BJ (cell line): ENCODE results near the gene ASH1L. TPM values are rescaled to one million over a fixed set of nuclear protein-coding genes. Genes with fewer than 3 reads are reported as not detected.
A peak's percentile ranks its signal among the peaks of the same experiment; 100 is the strongest.
"Not testable (repeated sequence)": the region's sequence is repeated elsewhere in the genome, so short reads cannot be mapped to it uniquely, and the experiment has no call there.

Experiments used
- CTCF ChIA-PET: fragments of 350-600 bp; formaldehyde crosslinking; extraction: SDS; loops from one replicate; lab custom pipeline; 2021; ENCODE audit warnings: antibody characterized with exemption, inconsistent platforms; lab: Yijun Ruan, JAX
- POLR2A ChIA-PET: fragments of 300-600 bp; sonication (Branson Sonifier 250); formaldehyde crosslinking; extraction: SDS; loops from one replicate; lab custom pipeline; 2021; ENCODE audit warnings: antibody characterized with exemption; lab: Charles Lee
- DNase-seq: peaks from one replicate; pipeline ENCODE4 v3.0.0-alpha.2; 2011; ENCODE audit warnings: low read depth
- H3K27me3 ChIP-seq: 2 replicates; pipeline ENCODE4 v1.6.0; 2011; ENCODE audit warnings: low read length; ENCODE audit not compliant: control insufficient read depth, insufficient read depth
- H3K36me3 ChIP-seq: 2 replicates; pipeline ENCODE4 v1.5.1; 2011; ENCODE audit warnings: low read length; ENCODE audit not compliant: control insufficient read depth, insufficient read depth
- H3K4me3 ChIP-seq: 2 replicates; pipeline ENCODE4 v1.5.1; 2011; ENCODE audit warnings: low read depth, mild to moderate bottlenecking, control low read depth, low read length
- polyA plus RNA-seq: library from polyadenylated mRNA; depleted of rRNA; stranded (reverse); fragments of >200 nt; gene quantifications from 2 replicates; pipeline ENCODE4 v1.2.3, GENCODE V29; 2011
- TF ChIP-seq, protein P1 (sequence below): IDR thresholded peaks from 2 replicates; pipeline ENCODE4 v1.5.1; 2011; ENCODE audit warnings: low read depth, mild to moderate bottlenecking, control low read depth, inconsistent platforms, low read length, moderate library complexity; ENCODE audit not compliant: insufficient read depth

The ASH1L gene
- polyA plus RNA-seq, 1 experiment, result 20.9 TPM

GRCh38 chr1:155607708-155608107 is 45.1 kb upstream of the ASH1L start:
- Histone ChIP-seq H3K4me3 (no peak overlapping the region), H3K36me3 (no peaks in the 10 kb centered on the region; the same call in none of the 2 replicates), H3K27me3 (no peaks in the 10 kb centered on the region)
- TF ChIP-seq, protein P1, sequence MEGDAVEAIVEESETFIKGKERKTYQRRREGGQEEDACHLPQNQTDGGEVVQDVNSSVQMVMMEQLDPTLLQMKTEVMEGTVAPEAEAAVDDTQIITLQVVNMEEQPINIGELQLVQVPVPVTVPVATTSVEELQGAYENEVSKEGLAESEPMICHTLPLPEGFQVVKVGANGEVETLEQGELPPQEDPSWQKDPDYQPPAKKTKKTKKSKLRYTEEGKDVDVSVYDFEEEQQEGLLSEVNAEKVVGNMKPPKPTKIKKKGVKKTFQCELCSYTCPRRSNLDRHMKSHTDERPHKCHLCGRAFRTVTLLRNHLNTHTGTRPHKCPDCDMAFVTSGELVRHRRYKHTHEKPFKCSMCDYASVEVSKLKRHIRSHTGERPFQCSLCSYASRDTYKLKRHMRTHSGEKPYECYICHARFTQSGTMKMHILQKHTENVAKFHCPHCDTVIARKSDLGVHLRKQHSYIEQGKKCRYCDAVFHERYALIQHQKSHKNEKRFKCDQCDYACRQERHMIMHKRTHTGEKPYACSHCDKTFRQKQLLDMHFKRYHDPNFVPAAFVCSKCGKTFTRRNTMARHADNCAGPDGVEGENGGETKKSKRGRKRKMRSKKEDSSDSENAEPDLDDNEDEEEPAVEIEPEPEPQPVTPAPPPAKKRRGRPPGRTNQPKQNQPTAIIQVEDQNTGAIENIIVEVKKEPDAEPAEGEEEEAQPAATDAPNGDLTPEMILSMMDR, result no peak
- ChIA-PET POLR2A (interaction anchor here (0.6 kb wide), 1 partner anchor 364 kb away, joined by 3 read pairs; no protein-coding TSS in a partner anchor), CTCF (interaction anchor here (0.9 to 1.0 kb wide), 2 partner anchors 15 to 358 kb away, joined by 3 read pairs; no protein-coding TSS in a partner anchor)
- DNase-seq, result no peak

GRCh38 chr1:155599828-155600572 is 37.4 kb upstream of the ASH1L start:
- H3K36me3 ChIP-seq, DNase-seq, H3K27me3 ChIP-seq, H3K4me3 ChIP-seq, CTCF ChIA-PET, POLR2A ChIA-PET: not testable (repeated sequence)

GRCh38 chr1:155598842-155599331 is 36.3 kb upstream of the ASH1L start:
- TF ChIP-seq, protein P1, result peak; percentile 32
- H3K4me3 ChIP-seq, result peak overlapping the region; percentile 1; the same call in 1 of the 2 replicates
- no peaks in the 10 kb centered on the region for H3K36me3 ChIP-seq
- no peaks in the 10 kb centered on the region for H3K27me3 ChIP-seq
- ChIA-PET CTCF (interaction anchor here (0.5 to 4.7 kb wide), 5 partner anchors 48 to 431 kb away, joined by 3 to 39 read pairs (median 4); no protein-coding TSS in a partner anchor), POLR2A (no interaction called here)
- no peak for DNase-seq

GRCh38 chr1:155596864-155597263 is 34.3 kb upstream of the ASH1L start:
- no peaks in the 10 kb centered on the region for H3K27me3 ChIP-seq
- no peak for DNase-seq
- TF ChIP-seq, protein P1, result no peak
- H3K36me3 ChIP-seq, result no peaks in the 10 kb centered on the region
- POLR2A ChIA-PET, result no interaction called here
- H3K4me3 ChIP-seq, result no peak overlapping the region
- CTCF ChIA-PET, result interaction anchor here (0.7 to 4.7 kb wide), 4 partner anchors 51 to 511 kb away, joined by 3 to 39 read pairs (median 6); no protein-coding TSS in a partner anchor

DNA sequence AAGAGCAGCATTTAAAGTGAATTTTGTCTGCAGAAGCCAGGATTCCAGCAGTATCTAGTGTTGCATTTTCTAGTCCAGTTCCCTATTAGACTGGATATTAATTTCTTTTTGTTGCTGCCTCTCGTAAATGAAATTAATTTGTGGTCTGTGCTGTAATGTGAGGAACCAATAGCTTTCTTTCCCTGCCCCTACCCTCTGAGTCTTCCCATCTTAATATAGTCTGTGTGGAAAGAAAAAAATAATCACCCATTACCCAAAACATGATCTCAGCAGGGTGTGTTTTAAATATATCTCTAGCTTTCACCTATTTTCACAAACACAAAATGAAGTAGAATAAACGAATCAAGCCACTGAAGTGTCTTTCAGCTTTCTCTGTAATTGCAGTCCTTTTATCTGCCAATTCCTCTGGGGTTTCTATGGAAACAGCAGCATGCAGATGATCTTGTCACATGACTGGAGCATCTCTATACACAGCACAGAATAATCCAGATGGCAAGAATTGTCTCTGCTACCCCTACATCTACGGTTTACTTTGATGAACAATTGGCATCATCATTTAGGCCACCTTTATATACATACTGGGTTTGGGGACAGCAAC is 33.4 kb upstream of the ASH1L start:
- POLR2A ChIA-PET, H3K27me3 ChIP-seq, H3K36me3 ChIP-seq, H3K4me3 ChIP-seq, DNase-seq: not testable (repeated sequence)
- CTCF ChIA-PET, result interaction anchor here (0.6 to 4.7 kb wide), 3 partner anchors 10 to 346 kb away, joined by 3 to 39 read pairs (median 6); no protein-coding TSS in a partner anchor

DNA sequence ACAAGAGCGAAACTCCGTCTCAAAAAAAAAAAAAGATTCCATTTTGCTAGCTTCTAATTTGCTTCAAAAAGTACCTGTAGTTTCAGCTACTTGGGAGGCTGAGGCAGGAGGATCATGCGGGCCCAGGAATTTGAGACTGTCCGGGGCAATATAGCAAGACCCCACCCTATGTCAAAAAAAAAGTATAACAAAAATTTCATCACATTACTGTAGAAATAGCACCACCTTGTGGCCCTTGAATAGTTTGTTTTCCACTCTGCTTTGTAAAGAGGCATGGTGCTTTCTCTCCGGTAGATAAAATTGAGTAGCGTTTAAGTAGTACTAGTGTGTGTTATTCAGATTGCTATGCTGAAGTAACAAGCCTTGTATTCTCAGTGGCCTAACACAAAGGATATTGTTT is 29.2 kb upstream of the ASH1L start:
- ChIA-PET POLR2A (no interaction called here), CTCF (interaction anchor here (0.6 to 4.1 kb wide), 8 partner anchors 21 to 863 kb away, joined by 3 to 33 read pairs (median 4); no protein-coding TSS in a partner anchor)
- no peaks in the 10 kb centered on the region for H3K27me3 ChIP-seq
- no peak for DNase-seq
- no peak overlapping the region for H3K4me3 ChIP-seq
- no peaks in the 10 kb centered on the region for H3K36me3 ChIP-seq
- TF ChIP-seq, protein P1, result peak; percentile 48

DNA sequence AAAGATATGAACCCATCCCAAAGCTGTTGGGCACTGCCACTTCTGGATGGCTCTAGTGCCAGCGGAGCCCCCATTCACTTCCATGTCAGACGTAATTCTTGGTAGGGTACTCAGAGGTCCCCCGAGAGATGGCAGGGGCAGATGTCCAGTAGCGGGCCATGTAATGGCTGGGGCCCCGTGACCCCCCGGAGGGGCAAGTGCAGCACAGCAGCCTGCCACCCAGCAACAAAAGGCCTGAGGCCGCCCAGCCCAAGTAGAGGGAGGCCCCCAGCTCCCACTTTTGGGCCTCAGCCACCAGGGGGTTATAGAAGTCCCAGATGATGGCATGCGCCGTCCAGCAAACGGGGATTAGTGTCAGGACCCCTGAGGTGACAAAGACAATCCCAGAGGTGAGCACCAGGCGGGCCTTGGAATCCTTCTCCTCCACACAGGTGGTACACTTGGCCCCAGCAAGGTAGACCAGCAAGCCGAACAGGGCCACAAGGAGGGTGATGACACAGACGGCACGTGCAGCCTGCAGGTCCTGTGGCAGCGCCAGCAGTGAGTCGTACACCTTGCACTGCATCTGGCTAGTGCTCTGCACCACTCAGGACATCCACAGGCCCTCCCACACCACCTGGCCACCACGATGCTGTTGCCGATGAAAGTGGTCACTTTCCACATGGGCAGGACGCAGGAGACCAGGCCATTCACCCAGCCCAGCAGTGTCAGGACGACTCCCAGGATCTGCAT is 28.1 kb upstream of the ASH1L start:
- DNase-seq, H3K36me3 ChIP-seq, H3K27me3 ChIP-seq, H3K4me3 ChIP-seq, POLR2A ChIA-PET: not testable (repeated sequence)
- CTCF ChIA-PET, result interaction anchor here (1.3 to 4.1 kb wide), 4 partner anchors 20 to 346 kb away, joined by 3 to 33 read pairs (median 6); no protein-coding TSS in a partner anchor

DNA sequence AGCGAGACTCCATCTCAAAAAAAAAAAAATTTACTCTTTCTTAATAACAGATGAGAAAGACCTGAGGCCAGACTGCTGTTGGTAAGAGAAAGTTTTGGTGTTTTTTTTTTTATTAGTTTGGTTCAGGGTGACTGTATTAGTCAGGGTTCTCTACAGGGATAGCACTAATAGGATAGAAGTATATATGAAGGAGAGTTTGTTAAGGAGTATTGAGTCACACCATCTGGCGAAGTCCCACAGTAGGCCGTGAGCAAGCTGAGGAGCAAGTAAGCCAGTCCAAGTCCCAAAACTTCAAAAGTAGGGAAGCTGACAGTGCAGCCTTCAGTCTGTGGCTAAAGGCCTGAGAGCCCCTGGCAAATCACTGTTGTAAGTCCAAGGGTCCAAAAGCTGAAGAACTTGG is 26.7 kb upstream of the ASH1L start:
- CTCF ChIA-PET, result interaction anchor here (4.1 kb wide), 1 partner anchor 338 kb away, joined by 33 read pairs; no protein-coding TSS in a partner anchor
- POLR2A ChIA-PET, DNase-seq, H3K36me3 ChIP-seq, H3K27me3 ChIP-seq, H3K4me3 ChIP-seq: not testable (repeated sequence)
